Panc1 (cell line): Measurements from ENCODE around the gene ACACB. TPM values are rescaled to one million over a fixed set of nuclear protein-coding genes. Genes with fewer than 3 reads are reported as not detected.
"Not testable (repeated sequence)": the region's sequence is repeated elsewhere in the genome, so short reads cannot be mapped to it uniquely, and the experiment has no call there.

Experiments used
- ATAC-seq: fragments of 200-7000 bp; cut with Tn5 transposase; 2 replicates; pipeline ENCODE4 v1.9.1; 2020; ENCODE audit warnings: mild to moderate bottlenecking, moderate library complexity
- BruUV-seq: library from RNA; stranded (reverse); fragments of 400-500 nt; replicated peaks from 2 replicates; lab custom pipeline; 2021; lab: Mats Ljungman, UMichigan
- CTCF ChIA-PET: fragments of 300-600 bp; sonication (Branson Sonifier 250); formaldehyde crosslinking; loops from one replicate; lab custom pipeline; 2022; ENCODE audit warnings: antibody characterized with exemption; lab: Charles Lee
- POLR2A ChIA-PET: fragments of 300-600 bp; sonication (Branson Sonifier 250); formaldehyde crosslinking; loops from one replicate; lab custom pipeline; 2022; ENCODE audit warnings: antibody characterized with exemption; lab: Charles Lee
- DNase-seq: peaks from one replicate; pipeline ENCODE4 v3.0.0-alpha.2; 2010; ENCODE audit warnings: low read depth, low spot score
- H3K27ac ChIP-seq: 2 replicates; pipeline ENCODE4 v1.5.1; 2011; ENCODE audit warnings: mild to moderate bottlenecking, low read length, inconsistent platforms
- H3K27me3 ChIP-seq: fragments of 200-500 bp; sonication (Bioruptor generic); 2 replicates; pipeline ENCODE4 v1.6.0; 2014; ENCODE audit warnings: low read length, inconsistent platforms; ENCODE audit not compliant: control insufficient read depth, insufficient read depth
- H3K36me3 ChIP-seq: fragments of 200-500 bp; sonication (Bioruptor generic); 2 replicates; pipeline ENCODE4 v1.5.1; 2014; ENCODE audit warnings: inconsistent platforms, mild to moderate bottlenecking, low read length, moderate library complexity; ENCODE audit not compliant: control insufficient read depth, insufficient read depth
- H3K4me1 ChIP-seq: 2 replicates; pipeline ENCODE4 v1.5.1; 2011; ENCODE audit warnings: inconsistent platforms, mild to moderate bottlenecking, low read length, moderate library complexity; ENCODE audit not compliant: control insufficient read depth, insufficient read depth
- H3K4me3 ChIP-seq, 2 experiments: 2 replicates each; pipeline ENCODE4 v1.5.1; 2011 to 2012; ENCODE audit warnings: low read depth in 2 of 2, low read length in 2 of 2, mild to moderate bottlenecking in 2 of 2, inconsistent platforms in 1 of 2, moderate library complexity in 1 of 2
- H3K9me3 ChIP-seq: fragments of 200-500 bp; sonication (Bioruptor generic); 2 replicates; pipeline ENCODE4 v1.5.1; 2014; ENCODE audit warnings: low read depth, mild to moderate bottlenecking, inconsistent platforms, low read length, moderate library complexity; ENCODE audit not compliant: control insufficient read depth, insufficient read depth
- POLR2AphosphoS5 ChIP-seq: IDR thresholded peaks from 2 replicates; pipeline ENCODE4 v1.6.1; 2012; ENCODE audit warnings: mild to moderate bottlenecking, low read depth, low read length, moderate library complexity
- SIN3A ChIP-seq: IDR thresholded peaks from 2 replicates; pipeline ENCODE4 v1.6.1; 2012; ENCODE audit warnings: low read depth, mild to moderate bottlenecking, low read length, moderate library complexity, borderline replicate concordance; ENCODE audit not compliant: insufficient read depth
- TCF7L2 ChIP-seq: IDR thresholded peaks from 2 replicates; pipeline ENCODE4 v1.6.1; 2011; ENCODE audit warnings: mild to moderate bottlenecking, low read depth, low read length, inconsistent platforms
- in situ Hi-C: cut with HindIII; loops from 2 replicates; pipeline ENCODE4 v1.10.0; 2016; ENCODE audit warnings: low sequenced_read_pairs, low pct_unique_long_range_greater_than_20kb
- intact Hi-C: fragments of 100-400 bp; cut with micrococcal nuclease; formaldehyde crosslinking; loops from one replicate; pipeline ENCODE4 v1.10.0; 2022; ENCODE audit not compliant: unreplicated experiment
- total RNA-seq: library from RNA; stranded (reverse); gene quantifications from one replicate; pipeline ENCODE4 v1.2.1, GENCODE V29; 2021; ENCODE audit not compliant: unreplicated experiment
- TF ChIP-seq, protein P1 (sequence below), 2 experiments: IDR thresholded peaks; 2 replicates each; pipeline ENCODE4 v1.6.1; 2011 to 2012; ENCODE audit warnings: low read depth in 2 of 2, control low read depth in 1 of 2, low read length in 1 of 2, mild to moderate bottlenecking in 1 of 2, moderate library complexity in 1 of 2; ENCODE audit not compliant: insufficient read depth in 1 of 2
- TF ChIP-seq, protein P2 (sequence below): fragments of 450-650 bp; IDR thresholded peaks from 2 replicates; pipeline ENCODE4 v1.5.1; 2017; ENCODE audit warnings: mild to moderate bottlenecking

The ACACB gene
- total RNA-seq, 1 experiment from 2014 or later = 12.3 TPM

DNA sequence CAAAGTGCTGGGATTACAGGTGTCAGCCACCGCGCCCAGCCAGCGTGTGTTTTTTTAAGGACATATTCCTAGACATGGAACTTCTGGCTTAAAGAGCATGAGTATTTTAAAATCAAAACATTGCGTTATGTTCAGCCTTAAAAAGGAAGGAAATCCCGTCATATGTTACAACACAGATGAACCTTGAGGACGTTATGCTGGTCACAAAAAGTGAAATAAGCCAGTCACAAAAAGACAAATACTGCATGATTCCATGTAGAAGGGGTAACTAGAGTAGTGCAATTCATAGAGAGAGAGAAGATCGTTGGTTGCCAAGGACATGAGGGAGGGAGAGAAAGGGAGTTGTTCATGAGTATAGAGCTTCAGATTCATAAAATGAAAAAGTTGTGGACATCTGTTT is 53.9 kb downstream of the ACACB start:
- in situ Hi-C loops (no loop called here), intact Hi-C loops (no loop called here)
- H3K4me1 ChIP-seq = no peaks in the 10 kb centered on the region
- no peak overlapping the region for H3K4me3 ChIP-seq
- no peak overlapping the region for H3K27ac ChIP-seq
- no TSS peak for BruUV-seq
- ATAC-seq (no peak), DNase-seq (no peak)
- ChIA-PET POLR2A (no interaction called here), CTCF (no interaction called here)
- H3K9me3 ChIP-seq = no peaks in the 10 kb centered on the region
- TF ChIP-seq POLR2AphosphoS5 = no peak
- TF ChIP-seq TCF7L2 = no peak
- TF ChIP-seq SIN3A = no peak
- TF ChIP-seq, protein P1, sequence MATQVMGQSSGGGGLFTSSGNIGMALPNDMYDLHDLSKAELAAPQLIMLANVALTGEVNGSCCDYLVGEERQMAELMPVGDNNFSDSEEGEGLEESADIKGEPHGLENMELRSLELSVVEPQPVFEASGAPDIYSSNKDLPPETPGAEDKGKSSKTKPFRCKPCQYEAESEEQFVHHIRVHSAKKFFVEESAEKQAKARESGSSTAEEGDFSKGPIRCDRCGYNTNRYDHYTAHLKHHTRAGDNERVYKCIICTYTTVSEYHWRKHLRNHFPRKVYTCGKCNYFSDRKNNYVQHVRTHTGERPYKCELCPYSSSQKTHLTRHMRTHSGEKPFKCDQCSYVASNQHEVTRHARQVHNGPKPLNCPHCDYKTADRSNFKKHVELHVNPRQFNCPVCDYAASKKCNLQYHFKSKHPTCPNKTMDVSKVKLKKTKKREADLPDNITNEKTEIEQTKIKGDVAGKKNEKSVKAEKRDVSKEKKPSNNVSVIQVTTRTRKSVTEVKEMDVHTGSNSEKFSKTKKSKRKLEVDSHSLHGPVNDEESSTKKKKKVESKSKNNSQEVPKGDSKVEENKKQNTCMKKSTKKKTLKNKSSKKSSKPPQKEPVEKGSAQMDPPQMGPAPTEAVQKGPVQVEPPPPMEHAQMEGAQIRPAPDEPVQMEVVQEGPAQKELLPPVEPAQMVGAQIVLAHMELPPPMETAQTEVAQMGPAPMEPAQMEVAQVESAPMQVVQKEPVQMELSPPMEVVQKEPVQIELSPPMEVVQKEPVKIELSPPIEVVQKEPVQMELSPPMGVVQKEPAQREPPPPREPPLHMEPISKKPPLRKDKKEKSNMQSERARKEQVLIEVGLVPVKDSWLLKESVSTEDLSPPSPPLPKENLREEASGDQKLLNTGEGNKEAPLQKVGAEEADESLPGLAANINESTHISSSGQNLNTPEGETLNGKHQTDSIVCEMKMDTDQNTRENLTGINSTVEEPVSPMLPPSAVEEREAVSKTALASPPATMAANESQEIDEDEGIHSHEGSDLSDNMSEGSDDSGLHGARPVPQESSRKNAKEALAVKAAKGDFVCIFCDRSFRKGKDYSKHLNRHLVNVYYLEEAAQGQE (IDR thresholded peaks at IDR 0.05; ENCODE audit: insufficient read depth in 1 of 2, low read depth in 2 of 2, low read length in 1 of 2) = no peak
- TF ChIP-seq, protein P2, sequence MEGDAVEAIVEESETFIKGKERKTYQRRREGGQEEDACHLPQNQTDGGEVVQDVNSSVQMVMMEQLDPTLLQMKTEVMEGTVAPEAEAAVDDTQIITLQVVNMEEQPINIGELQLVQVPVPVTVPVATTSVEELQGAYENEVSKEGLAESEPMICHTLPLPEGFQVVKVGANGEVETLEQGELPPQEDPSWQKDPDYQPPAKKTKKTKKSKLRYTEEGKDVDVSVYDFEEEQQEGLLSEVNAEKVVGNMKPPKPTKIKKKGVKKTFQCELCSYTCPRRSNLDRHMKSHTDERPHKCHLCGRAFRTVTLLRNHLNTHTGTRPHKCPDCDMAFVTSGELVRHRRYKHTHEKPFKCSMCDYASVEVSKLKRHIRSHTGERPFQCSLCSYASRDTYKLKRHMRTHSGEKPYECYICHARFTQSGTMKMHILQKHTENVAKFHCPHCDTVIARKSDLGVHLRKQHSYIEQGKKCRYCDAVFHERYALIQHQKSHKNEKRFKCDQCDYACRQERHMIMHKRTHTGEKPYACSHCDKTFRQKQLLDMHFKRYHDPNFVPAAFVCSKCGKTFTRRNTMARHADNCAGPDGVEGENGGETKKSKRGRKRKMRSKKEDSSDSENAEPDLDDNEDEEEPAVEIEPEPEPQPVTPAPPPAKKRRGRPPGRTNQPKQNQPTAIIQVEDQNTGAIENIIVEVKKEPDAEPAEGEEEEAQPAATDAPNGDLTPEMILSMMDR = no peak
- no peaks in the 10 kb centered on the region for H3K27me3 ChIP-seq
- no peaks in the 10 kb centered on the region for H3K36me3 ChIP-seq

DNA sequence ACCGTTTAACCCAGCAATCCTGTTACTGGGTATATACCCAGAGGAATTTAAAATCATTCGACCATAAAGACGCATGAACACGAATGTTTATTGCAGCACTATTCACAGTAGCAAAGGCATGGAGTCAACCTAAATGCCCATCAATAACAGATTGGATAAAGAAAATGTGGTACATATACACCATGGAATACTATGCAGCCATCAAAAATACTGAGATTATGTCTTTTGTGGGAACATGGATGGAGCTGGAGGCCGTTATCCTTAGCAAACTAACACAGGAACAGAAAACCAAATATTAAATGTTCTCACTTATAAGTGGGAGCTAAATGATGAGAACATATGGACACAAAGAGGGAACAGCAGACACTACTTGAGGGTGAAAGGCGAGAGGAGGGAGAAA is 56.4 kb downstream of the ACACB start:
- in situ Hi-C loops, ATAC-seq, H3K9me3 ChIP-seq, intact Hi-C loops, H3K4me1 ChIP-seq, POLR2A ChIA-PET, H3K36me3 ChIP-seq, CTCF ChIA-PET, H3K27me3 ChIP-seq, H3K27ac ChIP-seq, DNase-seq, BruUV-seq, H3K4me3 ChIP-seq: not testable (repeated sequence)

DNA sequence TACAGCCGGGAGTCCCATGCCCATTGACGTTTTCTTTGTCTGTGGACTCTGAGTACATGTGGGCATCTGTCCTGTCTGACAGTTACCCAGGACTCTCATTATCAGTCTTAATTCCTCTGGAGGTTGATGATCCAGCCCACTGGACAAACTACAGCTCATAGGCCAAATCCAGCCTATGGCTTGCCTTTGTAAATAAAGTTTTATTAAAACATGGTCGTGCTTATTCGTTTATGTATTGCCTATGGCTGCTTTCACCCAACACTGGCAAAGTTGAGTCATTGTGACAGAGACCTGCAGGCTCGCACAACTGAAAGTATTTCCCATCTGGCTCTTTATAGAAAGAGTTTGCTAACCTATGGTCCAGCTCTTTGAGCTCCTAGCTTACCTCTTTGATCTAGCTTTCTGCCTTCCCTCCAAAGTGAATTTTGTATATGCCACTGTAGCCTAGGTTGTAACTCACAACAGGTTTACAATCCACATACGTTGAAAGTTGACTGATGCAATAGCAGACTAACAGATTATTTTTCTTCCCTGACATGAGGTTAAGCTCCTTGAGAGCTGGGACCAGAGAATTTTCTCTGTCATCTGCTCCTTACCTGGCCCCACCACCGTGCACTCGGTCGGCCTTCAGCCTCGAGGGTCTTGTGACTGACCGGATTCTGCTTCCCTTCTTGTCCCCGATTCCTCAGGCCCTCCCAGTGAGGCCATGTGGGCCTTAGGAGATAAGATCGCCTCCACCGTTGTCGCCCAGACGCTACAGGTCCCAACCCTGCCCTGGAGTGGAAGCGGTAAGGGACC is 57.3 kb downstream of the ACACB start:
- Histone ChIP-seq H3K27ac (peak overlapping the region; percentile 48; the same call in 1 of the 2 replicates), H3K4me3 (no peak overlapping the region), H3K9me3 (no peaks in the 10 kb centered on the region), H3K4me1 (no peaks in the 10 kb centered on the region), H3K27me3 (no peaks in the 10 kb centered on the region), H3K36me3 (no peaks in the 10 kb centered on the region)
- BruUV-seq = no TSS peak
- ATAC-seq = no peak
- ChIA-PET CTCF (interaction anchor here (0.6 kb wide), 1 partner anchor 593 kb away, joined by 4 read pairs; no protein-coding TSS in a partner anchor), POLR2A (no interaction called here)
- in situ Hi-C loops = no loop called here
- TF ChIP-seq SIN3A (no peak), TCF7L2 (no peak), POLR2AphosphoS5 (no peak)
- TF ChIP-seq, protein P2 = no peak
- TF ChIP-seq, protein P1 (IDR thresholded peaks at IDR 0.05; ENCODE audit: insufficient read depth in 1 of 2, low read depth in 2 of 2, low read length in 1 of 2) = no peak
- no peak for DNase-seq
- intact Hi-C loops = no loop called here
